Fibroblast of lung (primary cell): ENCODE measurements around the gene C6orf163. TPM values are rescaled to one million over a fixed set of nuclear protein-coding genes. Genes with fewer than 3 reads are reported as not detected.

Source experiments
- DNase-seq, 2 donors: peaks; one replicate each; pipeline versions ENCODE4 v3.0.0 to v3.0.0-alpha.2; 2010; ENCODE audit warnings: low read depth in 2 of 2
- H2AFZ ChIP-seq: 2 replicates; pipeline ENCODE4 v1.5.1; 2012; ENCODE audit warnings: low read length, control low read depth, inconsistent platforms
- H3K27ac ChIP-seq: 2 replicates; pipeline ENCODE4 v1.5.1; 2011; ENCODE audit warnings: low read length, control low read depth; ENCODE audit not compliant: insufficient read depth
- H3K27me3 ChIP-seq: 2 replicates; pipeline ENCODE4 v1.5.1; 2011; ENCODE audit warnings: mild to moderate bottlenecking, low read length; ENCODE audit not compliant: control insufficient read depth, insufficient read depth
- H3K36me3 ChIP-seq: 2 replicates; pipeline ENCODE4 v1.5.1; 2011; ENCODE audit warnings: low read length; ENCODE audit not compliant: control insufficient read depth, insufficient read depth
- H3K4me1 ChIP-seq: 2 replicates; pipeline ENCODE4 v1.5.1; 2011; ENCODE audit warnings: low read length; ENCODE audit not compliant: control insufficient read depth, insufficient read depth; ENCODE audit errors: extremely low read depth
- H3K4me2 ChIP-seq: 2 replicates; pipeline ENCODE4 v1.5.1; 2011; ENCODE audit warnings: low read length, control low read depth; ENCODE audit not compliant: insufficient read depth; ENCODE audit errors: extremely low read depth
- H3K4me3 ChIP-seq, 4 experiments: fragments of 200-600 bp in 1 of 4; sonication (generic) in 1 of 4; replicated peaks in 1 of 4; 2 replicates each; pipeline ENCODE4 v1.5.1; 2011 to 2016; ENCODE audit warnings: low read length in 4 of 4, low read depth in 3 of 4, mild to moderate bottlenecking in 3 of 4, control low read depth in 2 of 4, inconsistent platforms in 1 of 4, mixed read lengths in 1 of 4; ENCODE audit not compliant: insufficient read depth in 1 of 4; ENCODE audit errors: control extremely low read depth in 1 of 4
- H3K79me2 ChIP-seq: 2 replicates; pipeline ENCODE4 v1.5.1; 2012; ENCODE audit warnings: mild to moderate bottlenecking, low read length, inconsistent platforms; ENCODE audit not compliant: control insufficient read depth, insufficient read depth
- H3K9ac ChIP-seq: 2 replicates; pipeline ENCODE4 v1.5.1; 2011; ENCODE audit warnings: mild to moderate bottlenecking, low read length, control low read depth; ENCODE audit not compliant: insufficient read depth
- H3K9me3 ChIP-seq: 2 replicates; pipeline ENCODE4 v1.5.1; 2012; ENCODE audit warnings: low read depth, low read length; ENCODE audit not compliant: control insufficient read depth, insufficient read depth
- H4K20me1 ChIP-seq: 2 replicates; pipeline ENCODE4 v1.5.1; 2011; ENCODE audit warnings: low read length; ENCODE audit not compliant: control insufficient read depth, insufficient read depth; ENCODE audit errors: extremely low read depth
- EZH2 ChIP-seq: IDR thresholded peaks from 2 replicates; pipeline ENCODE4 v1.5.1; 2012; ENCODE audit warnings: low read length, control low read depth, mild to moderate bottlenecking; ENCODE audit errors: missing control alignments
- polyA plus RNA-seq, 2 donors: library from polyadenylated mRNA; depleted of rRNA in 1 of 2; stranded (reverse) in 1 of 2; unstranded in 1 of 2; fragments of >200 nt; gene quantifications; 2 replicates each; pipeline ENCODE4 v1.2.1, GENCODE V29; 2011 to 2012; ENCODE audit warnings: missing spikeins in 1 of 2
- total RNA-seq: library from RNA; depleted of rRNA; stranded (reverse); fragments of >200 nt; gene quantifications from 2 replicates; pipeline ENCODE4 v1.2.1, GENCODE V29; 2014
- TF ChIP-seq, protein P1 (sequence below), 2 donors: IDR thresholded peaks in 1 of 2; conservative IDR thresholded peaks in 1 of 2; 1 replicate in 1 of 2; 2 replicates in 1 of 2; pipeline ENCODE4 v1.5.1; 2011 to 2012; ENCODE audit warnings: low read length in 2 of 2, control low read depth in 1 of 2, inconsistent platforms in 1 of 2, low read depth in 1 of 2, mild to moderate bottlenecking in 1 of 2

Gene C6orf163
- total and polyA plus RNA-seq, 2 donors (not counting 1 experiment from before 2014, with no cell fraction given) = 0.33 to 2.8 TPM

DNA sequence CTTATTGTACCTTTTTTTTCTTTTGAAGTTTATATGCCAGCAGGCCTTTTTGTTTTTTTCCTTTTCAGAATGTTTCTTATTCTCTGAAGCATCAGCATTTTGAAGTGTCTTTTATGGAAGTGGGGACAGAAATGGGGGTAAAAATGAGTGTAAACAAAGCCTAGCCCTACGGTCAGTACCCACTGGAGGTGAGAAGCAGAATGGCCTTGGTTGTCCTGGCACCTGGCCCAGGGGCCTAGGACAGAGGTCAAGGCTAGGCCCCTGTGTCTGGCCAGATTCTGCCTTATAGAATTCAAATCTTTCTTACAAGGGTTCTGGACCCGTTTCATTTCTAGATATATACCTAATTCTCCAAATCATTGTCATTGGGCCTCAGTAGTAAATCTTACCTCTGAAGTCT, 3.5 kb upstream of the C6orf163 start:
- Histone ChIP-seq H3K9me3 (no peaks in the 10 kb centered on the region), H3K79me2 (no peaks in the 10 kb centered on the region), H3K27me3 (no peaks in the 10 kb centered on the region), H2AFZ (no peak overlapping the region), H3K27ac (no peak overlapping the region), H3K9ac (no peak overlapping the region), H3K4me2 (no peak overlapping the region), H4K20me1 (no peaks in the 10 kb centered on the region), H3K4me1 (no peaks in the 10 kb centered on the region), H3K36me3 (no peaks in the 10 kb centered on the region), H3K4me3 (no peak overlapping the region)
- no peak for TF ChIP-seq EZH2
- TF ChIP-seq, protein P1, sequence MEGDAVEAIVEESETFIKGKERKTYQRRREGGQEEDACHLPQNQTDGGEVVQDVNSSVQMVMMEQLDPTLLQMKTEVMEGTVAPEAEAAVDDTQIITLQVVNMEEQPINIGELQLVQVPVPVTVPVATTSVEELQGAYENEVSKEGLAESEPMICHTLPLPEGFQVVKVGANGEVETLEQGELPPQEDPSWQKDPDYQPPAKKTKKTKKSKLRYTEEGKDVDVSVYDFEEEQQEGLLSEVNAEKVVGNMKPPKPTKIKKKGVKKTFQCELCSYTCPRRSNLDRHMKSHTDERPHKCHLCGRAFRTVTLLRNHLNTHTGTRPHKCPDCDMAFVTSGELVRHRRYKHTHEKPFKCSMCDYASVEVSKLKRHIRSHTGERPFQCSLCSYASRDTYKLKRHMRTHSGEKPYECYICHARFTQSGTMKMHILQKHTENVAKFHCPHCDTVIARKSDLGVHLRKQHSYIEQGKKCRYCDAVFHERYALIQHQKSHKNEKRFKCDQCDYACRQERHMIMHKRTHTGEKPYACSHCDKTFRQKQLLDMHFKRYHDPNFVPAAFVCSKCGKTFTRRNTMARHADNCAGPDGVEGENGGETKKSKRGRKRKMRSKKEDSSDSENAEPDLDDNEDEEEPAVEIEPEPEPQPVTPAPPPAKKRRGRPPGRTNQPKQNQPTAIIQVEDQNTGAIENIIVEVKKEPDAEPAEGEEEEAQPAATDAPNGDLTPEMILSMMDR (conservative IDR thresholded peaks at IDR 0.05 in 1 of 2, IDR thresholded peaks at IDR 0.05 in 1 of 2; ENCODE audit: low read depth in 1 of 2, low read length in 2 of 2) = no peak
- no peak for DNase-seq

- H4K20me1 ChIP-seq = no peaks in the 10 kb centered on the region
- H3K27me3 ChIP-seq = no peaks in the 10 kb centered on the region
- no peak overlapping the region for H3K9ac ChIP-seq
- no peak for DNase-seq
- no peaks in the 10 kb centered on the region for H3K9me3 ChIP-seq
- H2AFZ ChIP-seq = no peak overlapping the region
- H3K4me2 ChIP-seq = no peak overlapping the region
- H3K79me2 ChIP-seq = no peaks in the 10 kb centered on the region
- no peaks in the 10 kb centered on the region for H3K4me1 ChIP-seq
- no peak overlapping the region for H3K27ac ChIP-seq
- no peak overlapping the region for H3K4me3 ChIP-seq
- H3K36me3 ChIP-seq = no peaks in the 10 kb centered on the region
- TF ChIP-seq, protein P1 (conservative IDR thresholded peaks at IDR 0.05 in 1 of 2, IDR thresholded peaks at IDR 0.05 in 1 of 2; ENCODE audit: low read depth in 1 of 2, low read length in 2 of 2) = no peak
- TF ChIP-seq EZH2 = no peak
Measured at GRCh38 chr6:87341899-87342298, 2.7 kb upstream of the C6orf163 start.

DNA sequence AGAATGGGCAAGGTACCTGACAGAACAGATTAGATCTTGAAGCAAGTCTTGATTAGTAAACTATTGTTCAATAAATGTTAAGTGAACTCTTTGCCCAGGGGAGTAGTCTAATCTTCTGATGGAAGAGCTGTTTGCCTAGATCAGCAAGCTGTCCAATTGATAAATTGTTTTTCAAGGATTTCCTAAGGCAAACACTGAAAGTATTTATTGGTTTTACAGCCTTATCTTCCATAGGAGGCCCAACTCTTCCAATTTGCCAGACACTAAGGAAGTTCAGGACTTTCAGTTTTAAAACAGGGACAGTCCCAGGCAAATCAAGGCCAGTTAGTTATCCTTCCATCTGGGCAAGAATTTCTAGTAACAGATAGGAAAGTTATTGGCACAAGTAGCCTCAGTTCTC, 1.8 kb upstream of the C6orf163 start:
- no peak overlapping the region for H2AFZ ChIP-seq
- no peaks in the 10 kb centered on the region for H3K36me3 ChIP-seq
- TF ChIP-seq, protein P1 (conservative IDR thresholded peaks at IDR 0.05 in 1 of 2, IDR thresholded peaks at IDR 0.05 in 1 of 2; ENCODE audit: low read depth in 1 of 2, low read length in 2 of 2) = no peak
- TF ChIP-seq EZH2 = no peak
- no peak for DNase-seq
- H4K20me1 ChIP-seq = no peaks in the 10 kb centered on the region
- no peak overlapping the region for H3K27ac ChIP-seq
- no peaks in the 10 kb centered on the region for H3K4me1 ChIP-seq
- no peaks in the 10 kb centered on the region for H3K79me2 ChIP-seq
- H3K4me3 ChIP-seq = no peak overlapping the region
- H3K4me2 ChIP-seq = no peak overlapping the region
- no peak overlapping the region for H3K9ac ChIP-seq
- no peaks in the 10 kb centered on the region for H3K9me3 ChIP-seq
- H3K27me3 ChIP-seq = no peaks in the 10 kb centered on the region
